ENCODE data around the gene EIF4G2. TPM values are rescaled to one million over a fixed set of nuclear protein-coding genes. Genes with fewer than 3 reads are reported as not detected.
"Not testable (repeated sequence)": the region's sequence is repeated elsewhere in the genome, so short reads cannot be mapped to it uniquely, and the experiment has no call there.

The EIF4G2 gene
- total RNA-seq, 2 experiments from 2014 or later, result 757 to 842 TPM

- no peaks in the 10 kb centered on the region for H3K9me3 Mint-ChIP-seq
- CTCF ChIA-PET, result interaction anchor here (1.3 kb wide), 1 partner anchor 49 kb away, joined by 4 read pairs; no protein-coding TSS in a partner anchor
These were observed 20.4 kb upstream of the EIF4G2 start for GRCh38 chr11:10829139-10829538.

GRCh38 chr11:10828402-10828801, 19.7 kb upstream of the EIF4G2 start:
- TF ChIP-seq CTCF (IDR thresholded peaks at IDR 0.05), result no peak
- Mint-ChIP-seq H3K27me3 (no peaks in the 10 kb centered on the region), H3K27ac (no peak overlapping the region), H3K36me3 (ENCODE audit: low read depth) (no peaks in the 10 kb centered on the region), H3K4me1 (ENCODE audit: low read depth) (peaks cover 5% of the 10 kb centered on the region), H3K4me3 (no peak overlapping the region), H3K9me3 (no peaks in the 10 kb centered on the region)
- ATAC-seq (no peak), DNase-seq (no peak)
- intact Hi-C loops (cut with micrococcal nuclease), result no loop called here
- CTCF ChIA-PET, result interaction anchor here (1.3 kb wide), 1 partner anchor 50 kb away, joined by 4 read pairs; no protein-coding TSS in a partner anchor
- POLR2A ChIA-PET, result interaction anchor here (0.6 to 1.9 kb wide), 2 partner anchors 20 to 34 kb away, joined by 3 to 8 read pairs; partner anchors contain the start of gene EIF4G2

More at GRCh38 chr11:10829139-10829538, 20.4 kb upstream of the EIF4G2 start:
- POLR2A ChIA-PET, result interaction anchor here (1.9 kb wide), 1 partner anchor 20 kb away, joined by 8 read pairs; the partner anchor contains the start of gene EIF4G2
- ATAC-seq (no peak), DNase-seq (no peak)
- Mint-ChIP-seq H3K4me3 (no peak overlapping the region), H3K27ac (no peak overlapping the region), H3K4me1 (ENCODE audit: low read depth) (peaks cover 5% of the 10 kb centered on the region), H3K27me3 (no peaks in the 10 kb centered on the region), H3K36me3 (ENCODE audit: low read depth) (no peaks in the 10 kb centered on the region)
- intact Hi-C loops (cut with micrococcal nuclease), result no loop called here
- no peak for TF ChIP-seq CTCF (IDR thresholded peaks at IDR 0.05)

- POLR2A ChIA-PET, result interaction anchor here (1.0 to 3.1 kb wide), 2 partner anchors 16 to 22 kb away, joined by 3 to 12 read pairs; partner anchors contain the start of gene EIF4G2
- no peak for ATAC-seq
- H3K36me3 Mint-ChIP-seq (ENCODE audit: low read depth), result no peaks in the 10 kb centered on the region
- H3K9me3 Mint-ChIP-seq, result no peaks in the 10 kb centered on the region
- H3K4me3 Mint-ChIP-seq, result no peak overlapping the region
- TF ChIP-seq CTCF (IDR thresholded peaks at IDR 0.05), result no peak
- CTCF ChIA-PET, result no interaction called here
- no peak for DNase-seq
- no peaks in the 10 kb centered on the region for H3K27me3 Mint-ChIP-seq
- H3K27ac Mint-ChIP-seq, result no peak overlapping the region
- intact Hi-C loops (cut with micrococcal nuclease), result no loop called here
- peaks cover 5% of the 10 kb centered on the region for H3K4me1 Mint-ChIP-seq (ENCODE audit: low read depth)
These were observed 16.2 kb upstream of the EIF4G2 start for GRCh38 chr11:10824888-10825287.

- intact Hi-C loops (cut with micrococcal nuclease), result no loop called here
- Mint-ChIP-seq H3K4me3 (no peak overlapping the region), H3K27me3 (no peaks in the 10 kb centered on the region), H3K9me3 (no peaks in the 10 kb centered on the region), H3K4me1 (ENCODE audit: low read depth) (peaks cover 5% of the 10 kb centered on the region), H3K36me3 (ENCODE audit: low read depth) (no peaks in the 10 kb centered on the region), H3K27ac (no peak overlapping the region)
- POLR2A ChIA-PET, result no interaction called here
- CTCF ChIA-PET, result no interaction called here
- DNase-seq (no peak), ATAC-seq (no peak)
- TF ChIP-seq CTCF (IDR thresholded peaks at IDR 0.05), result no peak
These were observed 14.4 kb upstream of the EIF4G2 start for GRCh38 chr11:10823152-10823579.

- H3K27me3 Mint-ChIP-seq; H3K36me3 Mint-ChIP-seq (ENCODE audit: low read depth); H3K9me3 Mint-ChIP-seq; H3K4me3 Mint-ChIP-seq; H3K4me1 Mint-ChIP-seq (ENCODE audit: low read depth); ATAC-seq; intact Hi-C loops (cut with micrococcal nuclease); H3K27ac Mint-ChIP-seq; DNase-seq; CTCF ChIA-PET; POLR2A ChIA-PET: not testable (repeated sequence)
These were observed 13.8 kb upstream of the EIF4G2 start for GRCh38 chr11:10822491-10822890.

Measured in activated CD8-positive, alpha-beta T cell treated with anti-CD3 and anti-CD28 coated beads for 36 hours (primary cell).